ENCODE data around the gene TFIP11.
A peak's percentile ranks its signal among the peaks of the same experiment; 100 is the strongest.

Gene TFIP11

DNA sequence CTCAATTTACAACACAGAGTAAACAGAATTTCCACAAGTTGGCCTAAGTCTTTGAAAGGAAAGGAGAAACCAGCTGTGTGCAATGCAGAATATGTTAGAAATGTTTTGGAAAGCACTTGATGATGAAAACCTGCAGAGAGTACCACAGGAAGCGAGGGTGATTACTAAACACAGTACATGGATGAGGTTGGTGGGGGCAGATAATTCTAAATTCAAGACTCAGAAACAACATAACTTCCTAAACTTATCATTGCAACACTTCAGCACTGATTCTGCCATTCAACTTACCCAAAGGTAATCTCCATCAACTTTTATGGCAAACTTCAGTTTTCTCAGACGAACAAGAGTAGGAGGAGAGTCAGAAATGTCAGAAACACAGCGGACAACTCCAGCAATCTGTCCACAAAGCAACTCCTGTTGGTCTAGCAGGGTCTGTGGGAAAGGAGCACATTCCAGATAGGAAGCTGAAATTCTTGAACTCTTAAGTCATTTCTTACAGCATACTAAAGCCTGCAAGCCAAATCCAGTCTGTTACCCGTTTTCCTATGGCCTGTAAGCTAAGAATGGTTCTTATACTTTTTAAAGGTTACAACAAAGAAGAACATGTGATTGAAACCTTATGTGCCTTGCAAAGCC is 35.5 kb downstream of the TFIP11 start:
- no peak for DNase-seq

DNA sequence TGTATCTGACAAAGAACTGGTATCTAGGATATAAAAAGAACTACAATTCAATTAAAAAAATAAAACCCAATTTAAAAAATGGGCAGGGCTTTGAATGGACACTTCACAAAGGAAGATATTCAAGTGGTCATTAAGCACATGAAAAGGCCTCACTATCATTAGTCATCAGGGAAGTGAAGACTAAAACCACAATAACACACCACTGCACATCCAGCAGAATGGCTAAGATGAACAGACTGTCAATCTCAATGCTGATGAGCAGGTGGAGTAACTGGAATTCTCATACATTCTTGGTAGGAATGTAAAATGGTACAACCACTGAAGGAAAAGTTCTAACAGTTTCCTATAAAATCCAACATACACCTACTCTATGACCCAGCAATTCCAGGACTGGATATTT is 37.6 kb downstream of the TFIP11 start:
- peak; percentile 54 for DNase-seq

DNA sequence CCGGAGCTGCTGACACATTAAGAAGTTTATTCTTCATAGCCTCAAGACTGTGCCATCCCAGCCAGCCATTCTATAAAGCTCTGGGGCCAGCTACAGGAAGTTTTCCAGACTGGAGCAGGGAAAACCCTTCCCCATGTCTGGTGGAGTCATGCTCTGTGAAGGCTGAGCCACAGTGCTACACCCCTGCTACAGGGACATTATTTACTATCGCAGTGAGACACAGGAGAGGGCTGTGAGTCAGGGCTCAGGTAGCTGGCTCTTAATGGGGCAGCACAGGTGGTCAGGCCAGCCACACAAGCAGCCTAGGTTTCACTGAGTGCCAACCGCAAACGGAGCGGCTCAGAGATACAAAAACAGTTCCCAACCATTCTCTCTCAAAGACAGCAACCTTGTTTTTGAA is 40.8 kb downstream of the TFIP11 start:
- DNase-seq, result peak; percentile 84

DNA sequence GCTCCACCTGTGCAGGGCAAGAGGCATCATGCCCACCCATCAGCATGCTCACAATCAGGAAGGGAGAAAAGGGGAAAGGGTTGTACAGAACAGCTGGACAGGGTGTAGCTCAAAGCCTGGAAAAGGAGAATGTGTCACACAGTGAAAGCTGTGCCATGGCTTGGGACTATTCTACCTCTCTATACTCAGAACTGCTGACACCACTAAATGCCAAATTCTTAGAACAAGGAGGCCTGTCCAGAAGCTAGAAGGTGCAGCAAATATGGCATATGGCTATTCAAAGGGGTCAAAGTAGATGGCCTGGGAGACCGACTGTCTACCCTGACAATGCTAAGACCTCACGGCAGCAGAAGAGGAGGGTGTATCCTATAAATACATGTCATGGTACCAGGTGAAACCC is 41.5 kb downstream of the TFIP11 start:
- DNase-seq, result no peak

DNA sequence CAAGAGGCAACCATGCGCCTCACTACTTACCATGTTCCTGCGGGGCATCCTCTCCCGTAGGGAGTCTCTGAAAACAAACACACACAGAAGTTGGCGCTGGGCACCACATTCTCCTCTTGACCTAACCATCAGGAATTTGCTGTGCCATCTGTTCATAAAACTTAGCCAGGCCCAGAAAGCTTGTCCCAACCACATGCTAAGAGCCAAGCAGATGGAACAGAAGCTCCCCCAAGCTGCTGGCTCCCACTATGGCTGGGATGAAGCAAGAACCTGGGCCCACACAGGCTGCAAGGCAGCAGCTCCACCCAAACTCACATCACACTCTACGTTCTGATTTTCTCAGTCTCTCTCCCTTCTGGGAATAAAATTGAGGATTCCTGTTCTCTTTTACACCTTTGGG is 46.1 kb downstream of the TFIP11 start:
- DNase-seq, result no peak

DNA sequence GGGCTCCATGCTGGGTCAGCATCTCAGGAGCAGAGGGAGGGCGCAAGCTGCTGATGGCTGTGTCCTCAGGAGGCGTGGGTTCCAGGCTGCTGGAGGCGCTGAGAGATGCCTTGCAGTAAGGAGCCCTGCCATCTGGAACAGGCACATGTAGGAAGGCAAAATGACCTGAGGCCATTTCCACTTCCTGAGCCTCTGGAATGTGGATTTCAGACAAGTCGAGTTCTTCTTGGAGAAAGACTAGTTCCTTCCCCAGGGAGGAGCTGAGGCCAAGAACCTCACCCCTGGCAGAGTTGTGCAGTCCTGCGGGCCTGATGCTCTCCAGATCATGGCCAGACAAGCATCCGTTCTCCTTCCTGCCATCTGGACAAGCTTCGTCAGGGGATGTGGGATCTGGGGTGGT is 48.0 kb downstream of the TFIP11 start:
- no peak for DNase-seq

DNA sequence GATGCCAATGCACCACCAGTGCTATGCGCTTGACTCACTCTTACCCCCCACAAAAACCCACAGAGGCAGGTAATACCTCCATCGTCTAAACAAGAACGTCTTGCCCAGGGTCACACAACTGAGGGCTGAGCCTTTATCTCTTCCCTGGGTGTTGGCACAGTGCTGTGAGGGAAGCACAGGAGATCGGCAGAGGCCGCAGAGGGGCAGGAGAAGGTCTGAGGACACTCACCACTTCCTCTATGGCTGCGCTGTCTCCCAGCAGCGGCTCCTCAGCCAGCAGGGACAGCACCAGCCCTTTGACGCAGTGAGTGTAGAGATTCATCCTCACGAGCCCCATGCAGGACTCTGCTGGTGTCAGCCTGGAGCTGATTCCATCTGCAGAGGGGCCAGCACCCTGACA is 48.6 kb downstream of the TFIP11 start:
- no peak for DNase-seq

DNA sequence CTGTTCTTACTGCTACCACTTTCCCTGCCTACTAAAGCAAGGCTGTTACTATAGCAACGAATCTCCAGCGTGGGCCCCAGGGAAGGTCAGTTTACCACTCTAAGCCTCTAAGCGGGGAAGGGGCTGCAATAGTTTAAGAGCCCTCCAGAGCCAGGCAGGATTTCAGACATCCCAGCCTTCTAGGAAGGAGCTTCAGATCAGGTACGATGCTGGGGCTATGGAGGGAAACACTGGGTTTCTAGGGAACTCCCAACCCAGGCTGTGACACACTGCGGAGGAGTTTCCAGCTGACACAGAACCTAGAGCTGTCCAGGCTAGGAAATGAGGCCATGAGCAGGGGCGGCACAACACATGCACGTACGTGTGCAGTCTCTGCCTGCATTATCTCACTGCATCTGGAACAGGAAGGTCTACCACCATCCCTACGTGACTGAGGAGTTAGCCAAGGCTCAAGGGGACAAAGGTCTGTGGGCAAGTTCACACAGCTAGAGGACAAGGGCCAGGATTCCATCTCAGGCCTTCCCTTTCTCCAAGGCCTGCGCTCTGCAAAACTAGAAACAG is 49.1 kb downstream of the TFIP11 start:
- DNase-seq, result no peak

DNA sequence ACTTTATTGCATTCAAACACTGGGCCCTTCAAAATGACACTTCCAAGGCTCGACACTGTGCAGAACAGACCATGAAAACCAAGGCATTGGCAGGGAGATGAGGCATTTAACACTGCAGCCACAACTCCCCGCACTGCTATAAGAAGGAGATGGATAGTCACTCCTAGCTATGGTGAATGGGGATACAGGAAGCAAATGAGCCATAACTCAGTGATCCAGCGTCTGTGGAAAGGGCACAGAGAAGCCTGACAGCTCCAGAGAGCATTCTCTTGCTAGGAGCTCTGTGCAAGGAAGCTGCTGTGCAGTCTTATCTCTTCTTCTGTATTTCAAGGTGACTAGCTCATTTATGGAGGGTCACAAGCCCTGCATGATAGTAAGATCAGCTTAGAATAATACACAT is 49.6 kb downstream of the TFIP11 start:
- DNase-seq, result no peak

DNA sequence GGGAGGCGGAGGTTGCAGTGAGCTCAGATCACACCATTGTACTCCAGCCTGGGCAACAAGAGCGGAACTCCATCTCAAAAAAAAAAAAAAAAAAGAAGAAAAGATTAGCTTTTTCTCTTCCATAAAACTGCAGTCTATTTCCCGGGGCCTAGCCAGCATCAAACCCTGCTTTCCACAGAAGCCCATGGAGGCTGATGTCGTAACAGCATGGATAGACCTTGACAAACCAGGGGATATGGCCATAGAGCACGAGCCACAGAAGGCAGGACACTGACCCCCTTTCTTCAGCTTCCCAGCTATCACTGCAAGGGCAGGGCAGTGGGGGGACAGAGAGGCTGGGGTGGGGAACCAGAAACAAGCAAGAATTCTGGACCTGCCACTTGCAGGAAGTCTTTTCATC is 50.2 kb downstream of the TFIP11 start:
- no peak for DNase-seq

DNA sequence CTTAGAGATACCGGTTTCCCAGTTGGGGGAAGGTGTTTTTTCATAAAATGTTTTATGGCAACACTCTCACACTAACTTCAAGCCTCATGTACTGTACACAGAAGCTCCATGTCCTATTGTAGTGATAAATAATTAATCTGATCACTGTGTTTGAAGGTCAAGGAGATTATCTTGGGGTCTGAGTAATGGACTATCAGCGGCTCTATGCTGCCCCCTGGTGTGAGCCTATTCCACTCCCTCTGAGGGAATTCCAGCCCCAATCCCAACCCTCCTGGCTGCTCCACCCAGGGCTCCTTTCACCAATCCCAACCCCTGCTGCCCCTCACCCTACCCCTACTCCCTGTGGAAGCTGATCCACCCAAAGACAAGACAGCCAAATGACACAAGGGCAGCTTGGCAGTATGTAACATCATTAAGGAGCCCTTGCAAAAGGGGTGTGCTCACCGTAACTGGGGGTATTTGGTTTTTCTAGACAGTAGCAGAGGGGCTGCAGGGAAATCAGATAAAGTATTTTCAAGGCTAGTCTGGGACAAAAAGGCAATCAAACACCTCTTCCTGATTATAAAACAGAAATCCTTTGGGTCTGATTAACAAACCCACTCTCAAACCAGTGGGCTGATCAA is 51.0 kb downstream of the TFIP11 start:
- peak; percentile 39 for DNase-seq

DNA sequence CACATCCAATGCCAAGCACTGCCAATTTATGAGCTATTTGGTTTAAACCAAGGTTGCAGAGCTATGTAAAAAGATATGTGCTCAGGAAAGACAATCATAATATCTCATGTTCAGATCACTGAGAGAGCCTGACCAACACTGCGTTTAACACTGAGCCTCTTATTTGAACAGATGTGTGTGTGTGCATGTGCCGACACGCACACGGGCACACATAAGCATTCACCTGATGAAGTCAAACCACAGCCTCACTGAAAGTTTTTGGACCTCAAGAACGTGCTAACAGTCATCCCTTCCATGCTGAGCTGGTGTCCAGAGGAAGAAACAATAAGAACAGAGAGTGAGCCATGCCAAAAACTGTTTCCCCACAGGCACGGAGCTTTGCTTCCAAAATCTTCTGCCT is 52.1 kb downstream of the TFIP11 start:
- DNase-seq, result no peak

DNA sequence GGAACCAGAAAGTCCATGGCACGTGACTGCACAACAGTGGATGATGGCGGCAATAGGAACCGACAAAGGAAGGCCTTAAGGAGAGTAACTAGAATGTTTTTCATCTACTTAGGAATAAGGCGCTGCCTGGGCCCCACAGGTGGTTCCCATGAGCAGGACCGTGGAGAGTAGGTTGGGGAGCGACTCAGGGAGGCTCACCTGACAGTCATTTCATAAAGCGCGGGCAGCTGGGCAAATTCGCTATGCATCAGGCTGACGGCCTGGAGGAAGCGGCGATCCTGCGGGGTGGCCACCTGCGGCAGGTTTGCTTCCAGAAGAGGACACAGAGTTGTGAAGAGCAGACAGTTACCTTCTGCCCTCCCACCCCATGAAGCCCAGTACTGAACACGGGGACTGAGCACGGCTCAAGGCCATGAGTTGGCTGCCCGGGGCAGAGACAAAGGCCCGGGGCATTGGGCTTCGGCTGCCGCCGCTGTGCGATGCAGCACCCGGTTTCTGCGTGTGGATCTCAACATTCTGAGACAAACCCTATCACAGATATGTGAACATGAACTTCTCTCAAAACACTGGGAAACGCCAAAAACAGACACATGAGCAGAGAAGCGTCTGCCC is 54.5 kb downstream of the TFIP11 start:
- no peak for DNase-seq

DNA sequence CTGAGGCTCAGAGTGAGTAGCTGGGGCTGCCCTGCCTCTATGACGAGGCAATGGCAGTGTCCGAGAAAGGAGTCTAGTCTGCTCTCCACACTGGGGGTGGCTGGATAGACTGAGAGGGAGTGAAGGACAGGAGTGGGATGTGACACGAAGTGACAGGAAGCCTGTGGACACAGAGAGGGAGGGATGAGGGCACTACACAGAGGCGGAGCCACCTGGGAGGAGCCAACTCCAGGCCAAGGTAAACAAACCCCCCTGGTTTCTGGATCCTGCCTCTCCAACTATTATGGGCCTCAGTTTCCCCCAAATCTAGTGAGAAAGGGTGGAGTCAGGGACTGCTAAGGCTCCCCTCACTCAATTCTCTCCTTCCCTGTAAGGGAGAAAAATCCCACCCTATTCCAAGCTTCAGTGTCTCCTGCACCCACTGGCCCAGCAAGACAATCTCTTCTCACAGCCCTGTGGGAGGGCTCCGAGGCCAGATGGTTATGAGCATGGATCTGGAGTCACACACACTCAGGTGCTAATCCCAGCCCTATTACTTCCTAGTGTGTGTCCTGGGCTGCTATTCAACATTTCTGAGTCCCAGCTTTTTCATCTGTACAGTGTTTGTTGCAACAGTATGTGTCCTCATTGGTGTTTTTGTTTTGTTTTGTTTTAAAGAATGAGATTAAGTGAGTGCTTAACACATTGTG is 58.3 kb downstream of the TFIP11 start:
- DNase-seq, result no peak

DNA sequence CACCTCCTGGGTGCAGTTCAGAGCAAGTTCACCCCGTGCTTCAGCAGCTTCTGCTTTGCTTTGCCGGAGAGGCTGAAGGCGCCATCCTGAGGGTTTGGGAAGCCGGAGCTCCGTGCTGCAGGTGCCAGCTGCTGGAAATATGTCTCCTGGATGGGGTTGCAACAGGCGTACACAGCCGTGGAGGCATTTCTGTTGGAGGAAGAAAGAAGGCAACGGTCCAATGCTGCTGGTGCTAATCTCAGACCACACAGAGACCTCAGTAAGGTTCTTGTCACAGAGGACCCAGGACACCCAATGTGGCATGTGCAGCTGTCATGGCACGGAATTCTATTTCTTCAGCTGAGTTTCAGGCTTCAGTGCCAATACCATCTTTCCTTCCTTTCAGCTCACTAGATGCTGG is 59.1 kb downstream of the TFIP11 start:
- DNase-seq, result no peak

DNA sequence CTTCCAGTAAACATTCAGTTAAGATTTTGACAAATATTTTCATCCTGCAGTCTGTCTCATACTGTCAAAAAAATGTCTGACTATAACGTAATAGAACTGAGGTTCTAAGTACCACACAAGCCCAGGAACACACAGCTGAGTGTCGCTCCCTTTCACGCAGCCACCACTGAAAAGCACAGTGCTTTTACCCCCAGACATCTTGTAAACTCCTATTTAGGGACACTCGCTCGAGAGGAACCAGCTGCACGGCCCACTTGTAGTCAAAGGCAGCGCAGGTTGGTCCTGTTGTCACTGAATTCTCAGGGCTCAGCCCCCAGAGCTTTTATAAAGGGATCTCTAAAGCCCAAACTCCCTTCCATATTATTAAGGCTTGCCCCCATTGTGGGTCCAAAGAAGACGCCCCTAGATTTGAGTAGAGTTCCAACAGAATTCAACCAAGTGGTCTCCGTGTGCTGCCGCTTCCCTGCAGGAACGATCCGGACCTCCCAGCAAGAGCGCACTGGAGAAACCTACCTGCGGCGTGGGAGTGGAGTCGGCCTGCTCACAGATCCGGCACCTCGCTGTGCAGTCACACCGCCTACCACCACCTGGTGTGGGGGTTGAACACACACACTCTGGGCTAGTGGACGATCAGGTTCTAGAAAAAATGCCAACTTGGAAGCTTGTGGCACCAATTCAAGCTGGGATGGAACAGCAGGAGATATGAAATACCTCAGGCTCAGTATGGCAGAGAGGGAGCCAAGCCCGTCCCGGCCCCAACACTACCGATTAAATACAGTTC is 59.8 kb downstream of the TFIP11 start:
- no peak for DNase-seq

DNA sequence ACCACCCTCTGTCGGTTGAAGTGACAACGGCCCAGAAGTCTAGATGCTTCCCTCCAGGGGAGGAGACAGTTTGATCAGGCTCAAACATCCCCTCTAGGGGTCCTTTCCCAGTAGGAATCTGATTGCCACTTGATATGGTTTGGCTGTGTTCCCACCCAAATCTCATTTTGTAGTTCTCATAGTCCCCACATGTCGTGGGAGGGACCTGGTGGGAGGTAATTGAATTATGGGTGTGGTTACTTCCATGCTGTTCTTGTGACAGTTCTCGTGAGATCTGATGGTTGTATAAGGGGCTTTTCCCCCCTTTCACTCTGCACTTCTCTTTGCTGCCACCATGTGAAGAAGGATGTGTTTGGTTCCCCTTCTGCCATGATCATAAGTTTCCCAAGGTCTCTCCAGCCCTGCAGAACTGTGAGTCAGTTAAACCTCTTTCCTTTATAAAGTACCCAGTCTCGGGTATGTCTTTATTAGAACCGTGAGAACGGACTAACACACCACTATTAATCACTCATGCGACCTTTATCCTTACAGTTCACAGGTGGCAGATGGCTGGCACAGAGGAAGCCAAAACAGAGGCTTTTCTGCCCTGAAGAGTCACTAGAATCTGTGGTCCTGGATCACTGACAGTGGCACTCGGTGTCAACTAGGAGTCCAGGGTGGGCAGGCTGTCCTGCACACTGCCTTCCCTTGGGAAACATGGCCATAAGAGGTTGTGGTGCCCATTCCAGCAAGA is 61.7 kb downstream of the TFIP11 start:
- no peak for DNase-seq

DNA sequence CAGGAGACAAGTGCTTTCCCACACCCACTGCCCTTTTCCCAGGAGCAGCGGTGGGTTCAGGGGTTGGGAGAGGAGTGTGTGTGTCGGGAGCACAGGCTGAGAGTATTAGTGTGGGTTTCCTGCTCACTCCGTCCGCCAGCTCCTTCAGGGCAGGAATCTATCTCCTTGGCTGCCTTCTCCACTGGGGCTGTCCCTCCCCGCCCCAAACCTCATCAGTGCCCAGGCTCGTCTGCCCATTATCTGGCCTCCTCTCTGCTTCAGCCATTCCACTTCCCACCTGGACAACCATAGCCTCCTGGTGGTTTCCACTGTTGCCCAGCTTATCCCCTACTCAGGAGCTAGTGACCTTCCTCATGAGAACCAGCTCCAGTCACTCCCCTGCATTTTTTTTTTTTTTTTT is 63.3 kb downstream of the TFIP11 start:
- DNase-seq, result no peak

DNA sequence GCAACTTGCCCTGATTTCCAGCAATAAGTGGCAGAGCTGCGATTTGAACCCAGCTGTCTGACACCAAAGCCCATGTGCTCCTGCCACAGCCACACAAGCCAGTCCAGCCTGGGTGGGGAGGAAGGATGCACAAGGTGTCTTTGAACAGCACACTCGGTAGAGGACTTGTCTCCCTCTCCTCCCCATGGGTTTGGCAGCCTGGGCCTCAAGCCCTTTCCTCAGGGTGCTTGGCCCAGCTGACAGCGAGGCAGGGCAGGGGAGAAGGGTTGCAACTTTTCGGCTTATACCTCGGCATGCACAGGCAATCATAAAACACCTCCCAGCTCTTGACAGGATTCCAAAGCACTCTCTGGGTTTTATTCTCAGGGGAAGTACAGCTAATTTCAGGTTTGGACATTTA is 63.9 kb downstream of the TFIP11 start:
- DNase-seq, result no peak

DNA sequence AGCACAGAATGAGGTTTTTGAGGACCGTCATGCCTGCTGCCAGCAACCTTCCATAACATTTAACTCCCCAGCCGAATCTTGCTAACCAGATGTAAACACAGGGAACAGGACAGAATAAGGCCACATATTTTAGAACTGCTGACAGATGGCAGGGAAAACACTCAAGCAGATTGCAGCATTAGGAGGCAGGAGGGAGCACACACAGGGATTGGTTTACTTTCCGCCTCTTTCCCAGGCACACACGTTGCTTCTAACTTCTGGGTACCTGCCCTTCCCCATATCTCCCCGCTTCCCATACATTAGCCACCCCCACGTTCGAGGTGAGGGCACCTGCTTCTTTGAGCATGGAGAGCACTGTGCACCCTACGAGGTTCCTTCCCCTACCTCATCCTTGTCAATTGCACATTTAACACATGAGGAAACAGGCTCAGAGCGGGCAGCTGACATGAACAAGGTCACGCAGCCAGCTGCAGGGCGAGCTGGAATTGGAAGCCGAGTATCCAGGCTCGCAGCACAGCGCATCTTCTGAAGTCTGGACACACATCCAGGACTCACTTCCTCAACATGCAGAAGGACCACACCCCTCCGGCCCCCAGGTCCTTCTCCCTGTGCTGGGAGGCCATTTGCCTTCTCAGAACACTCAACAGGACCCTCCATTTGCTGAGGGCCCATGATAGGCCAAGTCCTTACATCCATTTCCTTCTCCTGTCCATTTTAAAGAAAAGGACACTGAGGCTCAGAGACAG is 64.5 kb downstream of the TFIP11 start:
- DNase-seq, result no peak

DNA sequence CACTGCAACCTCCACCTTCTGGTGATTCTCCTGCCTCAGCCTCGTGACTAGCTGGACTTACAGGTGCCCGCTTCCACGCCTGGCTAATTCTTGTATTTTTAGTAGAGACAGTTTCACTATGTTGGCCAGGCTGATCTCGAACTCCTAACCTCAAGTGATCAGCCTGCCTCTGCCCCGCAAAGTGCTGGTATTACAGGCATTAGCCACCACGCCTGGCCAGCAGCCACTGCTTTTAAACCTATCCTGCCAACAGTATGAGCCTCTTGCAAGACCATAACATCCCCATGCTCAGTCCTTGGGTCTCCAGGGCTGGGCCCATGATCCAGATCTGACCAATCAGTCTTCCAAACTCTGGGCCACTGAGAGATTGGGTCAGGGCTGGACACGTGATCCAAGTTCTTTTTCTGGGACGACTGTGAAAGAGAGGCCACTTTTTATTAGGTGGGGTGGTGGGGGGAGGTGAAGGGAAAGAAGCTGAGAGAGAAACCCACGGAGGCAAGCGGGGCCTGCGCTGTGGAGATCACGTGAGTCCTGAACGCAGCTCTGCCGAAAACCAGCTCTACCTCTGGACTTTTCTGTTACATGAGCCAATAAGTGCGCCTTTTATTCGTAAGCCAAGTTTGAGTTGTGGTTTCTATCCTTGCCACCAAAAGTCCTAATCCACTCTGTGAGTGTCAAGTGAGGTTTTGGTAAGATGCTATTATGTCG is 65.3 kb downstream of the TFIP11 start:
- DNase-seq, result no peak

Data from DMS53 (cell line).